HAP-1 (cell line): ENCODE measurements around the gene ABLIM1.

Source experiments
- DNase-seq, 2 experiments: peaks; one replicate each; pipeline ENCODE4 v3.0.0-alpha.2; 2016 to 2020; ENCODE audit warnings: low spot score in 2 of 2
- H3K27me3 ChIP-seq: fragments of 250-450 bp; sonication (Bioruptor Pico); 2 replicates; pipeline ENCODE4 v1.5.1; 2020; ENCODE audit warnings: low read depth, mild to moderate bottlenecking, moderate library complexity
- H3K36me3 ChIP-seq: fragments of 250-450 bp; sonication (Bioruptor Pico); replicated peaks from 2 replicates; pipeline ENCODE4 v1.5.1; 2020; ENCODE audit warnings: mild to moderate bottlenecking
- H3K4me1 ChIP-seq: fragments of 250-450 bp; sonication (Bioruptor Pico); 2 replicates; pipeline ENCODE4 v1.5.1; 2020; ENCODE audit warnings: mild to moderate bottlenecking
- H3K4me3 ChIP-seq: fragments of 250-450 bp; sonication (Bioruptor Pico); 2 replicates; pipeline ENCODE4 v1.5.1; 2020; ENCODE audit warnings: mild to moderate bottlenecking, moderate library complexity
- H3K9me3 ChIP-seq: fragments of 250-450 bp; sonication (Bioruptor Pico); 2 replicates; pipeline ENCODE4 v1.5.1; 2020; ENCODE audit warnings: mild to moderate bottlenecking, moderate library complexity
- in situ Hi-C: fragments of 300-500 bp; cut with MboI; formaldehyde crosslinking; loops from 3 replicates; pipeline ENCODE4 v1.14.3; 2020; ENCODE audit warnings: low sequenced_read_pairs, inconsistent platforms, mixed read lengths

ABLIM1 gene

GRCh38 chr10:114526126-114526503 lies 132.0 kb downstream of the ABLIM1 start:
- Histone ChIP-seq H3K27me3 (no peaks in the 10 kb centered on the region), H3K36me3 (no peaks in the 10 kb centered on the region), H3K4me1 (peaks cover 23% of the 10 kb centered on the region), H3K9me3 (no peaks in the 10 kb centered on the region), H3K4me3 (peak overlapping the region; percentile 33)
- peak in 1 of 2 experiments; percentile 49 for DNase-seq
- in situ Hi-C loops, result no loop called here

GRCh38 chr10:114525368-114525949 lies 132.6 kb downstream of the ABLIM1 start:
- peak overlapping the region; percentile 33 for H3K4me3 ChIP-seq
- no peaks in the 10 kb centered on the region for H3K36me3 ChIP-seq
- H3K4me1 ChIP-seq, result peaks cover 26% of the 10 kb centered on the region
- DNase-seq, result peak; percentile 28 to 56
- in situ Hi-C loops, result no loop called here
- H3K27me3 ChIP-seq, result no peaks in the 10 kb centered on the region
- H3K9me3 ChIP-seq, result no peaks in the 10 kb centered on the region

- Histone ChIP-seq H3K27me3 (no peaks in the 10 kb centered on the region), H3K4me1 (peaks cover 31% of the 10 kb centered on the region), H3K9me3 (no peaks in the 10 kb centered on the region), H3K4me3 (no peak overlapping the region), H3K36me3 (no peaks in the 10 kb centered on the region)
- in situ Hi-C loops, result no loop called here
- no peak for DNase-seq
Measured at GRCh38 chr10:114523876-114524275, 134.2 kb downstream of the ABLIM1 start.

- Histone ChIP-seq H3K9me3 (no peaks in the 10 kb centered on the region), H3K36me3 (no peaks in the 10 kb centered on the region), H3K4me1 (peaks cover 29% of the 10 kb centered on the region), H3K4me3 (no peak overlapping the region), H3K27me3 (no peaks in the 10 kb centered on the region)
- DNase-seq, result no peak
- in situ Hi-C loops, result no loop called here
Measured at GRCh38 chr10:114521255-114521654, 136.8 kb downstream of the ABLIM1 start.

GRCh38 chr10:114520453-114520852 lies 137.6 kb downstream of the ABLIM1 start:
- Histone ChIP-seq H3K27me3 (no peaks in the 10 kb centered on the region), H3K4me1 (peaks cover 21% of the 10 kb centered on the region), H3K9me3 (no peaks in the 10 kb centered on the region), H3K36me3 (no peaks in the 10 kb centered on the region), H3K4me3 (no peak overlapping the region)
- in situ Hi-C loops, result no loop called here
- peak; percentile 20 to 23 for DNase-seq

GRCh38 chr10:114519756-114520293 lies 138.2 kb downstream of the ABLIM1 start:
- peaks cover 17% of the 10 kb centered on the region for H3K4me1 ChIP-seq
- in situ Hi-C loops, result no loop called here
- no peak for DNase-seq

GRCh38 chr10:114519306-114519669 lies 138.8 kb downstream of the ABLIM1 start:
- no peaks in the 10 kb centered on the region for H3K9me3 ChIP-seq
- no peak for DNase-seq
- in situ Hi-C loops, result no loop called here
- no peaks in the 10 kb centered on the region for H3K36me3 ChIP-seq
- H3K27me3 ChIP-seq, result no peaks in the 10 kb centered on the region
- no peak overlapping the region for H3K4me3 ChIP-seq
- peaks cover 15% of the 10 kb centered on the region for H3K4me1 ChIP-seq

More at GRCh38 chr10:114519756-114520293, 138.2 kb downstream of the ABLIM1 start:
- Histone ChIP-seq H3K9me3 (no peaks in the 10 kb centered on the region), H3K36me3 (no peaks in the 10 kb centered on the region), H3K27me3 (no peaks in the 10 kb centered on the region), H3K4me3 (no peak overlapping the region)

GRCh38 chr10:114518401-114519305 lies 139.4 kb downstream of the ABLIM1 start:
- peaks cover 15% of the 10 kb centered on the region for H3K4me1 ChIP-seq
- no peaks in the 10 kb centered on the region for H3K27me3 ChIP-seq
- no peak overlapping the region for H3K4me3 ChIP-seq
- no peaks in the 10 kb centered on the region for H3K36me3 ChIP-seq
- in situ Hi-C loops, result no loop called here
- no peaks in the 10 kb centered on the region for H3K9me3 ChIP-seq
- no peak for DNase-seq

- in situ Hi-C loops, result no loop called here
- no peaks in the 10 kb centered on the region for H3K27me3 ChIP-seq
- peaks cover 15% of the 10 kb centered on the region for H3K4me1 ChIP-seq
- DNase-seq, result no peak
- H3K4me3 ChIP-seq, result no peak overlapping the region
- no peaks in the 10 kb centered on the region for H3K9me3 ChIP-seq
- H3K36me3 ChIP-seq, result no peaks in the 10 kb centered on the region
Measured at GRCh38 chr10:114517368-114518250, 140.5 kb downstream of the ABLIM1 start.

- Histone ChIP-seq H3K4me1 (peaks cover 15% of the 10 kb centered on the region), H3K36me3 (no peaks in the 10 kb centered on the region), H3K9me3 (no peaks in the 10 kb centered on the region), H3K4me3 (no peak overlapping the region), H3K27me3 (no peaks in the 10 kb centered on the region)
- in situ Hi-C loops, result no loop called here
- DNase-seq, result no peak
Measured at GRCh38 chr10:114516356-114516755, 141.7 kb downstream of the ABLIM1 start.

GRCh38 chr10:114515298-114515914 lies 142.7 kb downstream of the ABLIM1 start:
- Histone ChIP-seq H3K9me3 (no peaks in the 10 kb centered on the region), H3K27me3 (no peaks in the 10 kb centered on the region), H3K36me3 (no peaks in the 10 kb centered on the region), H3K4me1 (peaks cover 12% of the 10 kb centered on the region; the same call in 1 of the 2 replicates), H3K4me3 (no peak overlapping the region)
- DNase-seq, result no peak
- in situ Hi-C loops, result no loop called here

- in situ Hi-C loops, result no loop called here
- Histone ChIP-seq H3K4me1 (peaks cover 6% of the 10 kb centered on the region; the same call in 1 of the 2 replicates), H3K36me3 (no peaks in the 10 kb centered on the region), H3K27me3 (no peaks in the 10 kb centered on the region), H3K9me3 (no peaks in the 10 kb centered on the region), H3K4me3 (no peak overlapping the region)
- no peak for DNase-seq
Measured at GRCh38 chr10:114513381-114513792, 144.7 kb downstream of the ABLIM1 start.

- H3K27me3 ChIP-seq, result no peaks in the 10 kb centered on the region
- in situ Hi-C loops, result no loop called here
- H3K4me3 ChIP-seq, result no peak overlapping the region
- peaks cover 5% of the 10 kb centered on the region; the same call in 1 of the 2 replicates for H3K4me1 ChIP-seq
- DNase-seq, result no peak
- no peaks in the 10 kb centered on the region for H3K9me3 ChIP-seq
- H3K36me3 ChIP-seq, result no peaks in the 10 kb centered on the region
Measured at GRCh38 chr10:114511881-114512280, 146.2 kb downstream of the ABLIM1 start.
